Measurements from ENCODE around the gene THSD4. TPM values are rescaled to one million over a fixed set of nuclear protein-coding genes. Genes with fewer than 3 reads are reported as not detected.

Gene THSD4
- total RNA-seq, 2 donors from 2014 or later: 71.2 to 150 TPM

DNA sequence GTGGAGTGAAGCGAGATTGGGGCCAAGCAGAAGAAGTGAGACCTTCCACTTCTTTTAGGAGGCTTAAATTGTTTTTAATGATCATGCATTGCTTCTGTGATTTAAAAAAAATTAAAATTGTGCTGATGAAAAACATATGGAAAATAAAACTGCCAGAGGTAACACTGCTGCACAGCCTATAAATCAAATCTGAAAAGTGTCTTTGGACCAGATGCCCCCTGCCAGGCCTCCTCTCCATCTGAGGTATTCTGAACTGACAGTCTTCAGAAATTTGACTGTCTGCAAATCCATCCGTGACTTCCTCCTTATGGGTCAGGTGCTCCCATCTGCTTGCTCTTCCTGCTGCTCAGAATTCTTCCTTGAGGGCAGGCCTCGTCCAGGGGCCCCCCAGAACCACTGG lies 586.5 kb downstream of the THSD4 start:
- no peak overlapping the region for H3K27ac ChIP-seq
- no peaks in the 10 kb centered on the region for H3K27me3 ChIP-seq (replicated peaks; ENCODE audit: insufficient read depth)
- H3K9me3 ChIP-seq: no peaks in the 10 kb centered on the region
- DNase-seq (ENCODE audit: low spot score) (no peak), ATAC-seq (ENCODE audit: insufficient number of reproducible peaks, low FRiP score, low read depth) (no peak)
- no peaks in the 10 kb centered on the region for H3K36me3 ChIP-seq
- H3K4me3 ChIP-seq: no peak overlapping the region
- H3K4me1 ChIP-seq (ENCODE audit: control insufficient read depth in 1 of 2, low read depth in 2 of 2): peaks cover 0 to 7% of the 10 kb centered on the region in 2 donors
- TF ChIP-seq, protein P1, sequence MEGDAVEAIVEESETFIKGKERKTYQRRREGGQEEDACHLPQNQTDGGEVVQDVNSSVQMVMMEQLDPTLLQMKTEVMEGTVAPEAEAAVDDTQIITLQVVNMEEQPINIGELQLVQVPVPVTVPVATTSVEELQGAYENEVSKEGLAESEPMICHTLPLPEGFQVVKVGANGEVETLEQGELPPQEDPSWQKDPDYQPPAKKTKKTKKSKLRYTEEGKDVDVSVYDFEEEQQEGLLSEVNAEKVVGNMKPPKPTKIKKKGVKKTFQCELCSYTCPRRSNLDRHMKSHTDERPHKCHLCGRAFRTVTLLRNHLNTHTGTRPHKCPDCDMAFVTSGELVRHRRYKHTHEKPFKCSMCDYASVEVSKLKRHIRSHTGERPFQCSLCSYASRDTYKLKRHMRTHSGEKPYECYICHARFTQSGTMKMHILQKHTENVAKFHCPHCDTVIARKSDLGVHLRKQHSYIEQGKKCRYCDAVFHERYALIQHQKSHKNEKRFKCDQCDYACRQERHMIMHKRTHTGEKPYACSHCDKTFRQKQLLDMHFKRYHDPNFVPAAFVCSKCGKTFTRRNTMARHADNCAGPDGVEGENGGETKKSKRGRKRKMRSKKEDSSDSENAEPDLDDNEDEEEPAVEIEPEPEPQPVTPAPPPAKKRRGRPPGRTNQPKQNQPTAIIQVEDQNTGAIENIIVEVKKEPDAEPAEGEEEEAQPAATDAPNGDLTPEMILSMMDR (IDR thresholded peaks at IDR 0.05): no peak

- no peaks in the 10 kb centered on the region for H3K9me3 ChIP-seq
- TF ChIP-seq, protein P1 (IDR thresholded peaks at IDR 0.05): no peak
- DNase-seq (ENCODE audit: low spot score): no peak
- no peaks in the 10 kb centered on the region for H3K27me3 ChIP-seq (replicated peaks; ENCODE audit: insufficient read depth)
- ATAC-seq (ENCODE audit: insufficient number of reproducible peaks, low FRiP score, low read depth): no peak
- no peaks in the 10 kb centered on the region for H3K36me3 ChIP-seq
- no peak overlapping the region for H3K4me3 ChIP-seq
- H3K4me1 ChIP-seq (ENCODE audit: control insufficient read depth in 1 of 2, low read depth in 2 of 2): peaks cover 0 to 14% of the 10 kb centered on the region in 2 donors
- no peak overlapping the region for H3K27ac ChIP-seq
Observed at GRCh38 chr15:71702496-71702895, 587.2 kb downstream of the THSD4 start.

DNA sequence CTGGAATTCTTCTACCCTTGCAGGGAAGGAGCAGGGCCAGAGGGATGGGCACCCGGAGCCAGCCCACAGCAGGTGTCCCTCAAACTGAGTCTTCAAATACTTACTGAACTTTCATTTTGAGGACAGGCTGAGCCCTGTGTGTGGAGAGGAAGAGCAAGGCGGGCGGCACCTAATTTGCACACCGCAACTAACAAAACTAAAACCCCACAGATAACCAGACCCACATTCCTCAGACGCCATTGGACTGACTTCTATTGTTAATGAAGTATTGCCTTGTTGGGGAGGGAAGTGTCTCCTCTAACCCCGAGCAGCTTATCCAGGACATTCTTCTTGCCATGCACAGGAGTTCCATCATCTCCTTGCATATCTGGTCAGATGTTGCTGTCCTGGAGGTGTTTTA lies 589.9 kb downstream of the THSD4 start:
- Histone ChIP-seq H3K27me3 (replicated peaks; ENCODE audit: insufficient read depth) (no peaks in the 10 kb centered on the region), H3K9me3 (no peaks in the 10 kb centered on the region), H3K4me3 (no peak overlapping the region), H3K36me3 (no peaks in the 10 kb centered on the region), H3K27ac (no peak overlapping the region), H3K4me1 (ENCODE audit: control insufficient read depth in 1 of 2, low read depth in 2 of 2) (peaks cover 15 to 41% of the 10 kb centered on the region in 2 donors)
- ATAC-seq (ENCODE audit: insufficient number of reproducible peaks, low FRiP score, low read depth): no peak
- TF ChIP-seq, protein P1 (IDR thresholded peaks at IDR 0.05): no peak
- no peak for DNase-seq (ENCODE audit: low spot score)

- no peaks in the 10 kb centered on the region for H3K27me3 ChIP-seq (replicated peaks; ENCODE audit: insufficient read depth)
- H3K36me3 ChIP-seq: no peaks in the 10 kb centered on the region
- TF ChIP-seq, protein P1 (IDR thresholded peaks at IDR 0.05): no peak
- peaks cover 21 to 47% of the 10 kb centered on the region in 2 donors for H3K4me1 ChIP-seq (ENCODE audit: control insufficient read depth in 1 of 2, low read depth in 2 of 2)
- no peak for ATAC-seq (ENCODE audit: insufficient number of reproducible peaks, low FRiP score, low read depth)
- DNase-seq (ENCODE audit: low spot score): no peak
- H3K4me3 ChIP-seq: no peak overlapping the region
- H3K9me3 ChIP-seq: no peaks in the 10 kb centered on the region
- H3K27ac ChIP-seq: peak overlapping the region; percentile 25 to 27
Observed at GRCh38 chr15:71706461-71707229, 591.4 kb downstream of the THSD4 start.

- Histone ChIP-seq H3K4me3 (no peak overlapping the region), H3K9me3 (no peaks in the 10 kb centered on the region), H3K27me3 (replicated peaks; ENCODE audit: insufficient read depth) (no peaks in the 10 kb centered on the region), H3K27ac (peak overlapping the region; percentile 25 to 27), H3K4me1 (ENCODE audit: control insufficient read depth in 1 of 2, low read depth in 2 of 2) (peaks cover 21 to 47% of the 10 kb centered on the region in 2 donors), H3K36me3 (no peaks in the 10 kb centered on the region)
- DNase-seq (ENCODE audit: low spot score) (no peak), ATAC-seq (ENCODE audit: insufficient number of reproducible peaks, low FRiP score, low read depth) (no peak)
- TF ChIP-seq, protein P1 (IDR thresholded peaks at IDR 0.05): no peak
Observed at GRCh38 chr15:71707230-71708050, 592.2 kb downstream of the THSD4 start.

Measured in thoracic aorta (tissue), 2 donors.